K562 (cell line): ENCODE measurements around the gene RPL10A. TPM values are rescaled to one million over a fixed set of nuclear protein-coding genes. Genes with fewer than 3 reads are reported as not detected.

Experiments used
- CCAR2 ChIP-seq: fragments of 200-400 bp; formaldehyde crosslinking; IDR thresholded peaks from 2 replicates; pipeline ENCODE4 v1.6.1; 2017; ENCODE audit warnings: mild to moderate bottlenecking, low read depth, low read length
- CREB1 ChIP-seq, 2 experiments: sonication (generic) in 1 of 2; formaldehyde crosslinking in 1 of 2; IDR thresholded peaks; 2 replicates each; pipeline versions ENCODE4 v1.6.1 to v1.8.0; 2012 to 2022; ENCODE audit warnings: inconsistent platforms in 1 of 2, mild to moderate bottlenecking in 1 of 2, missing genetic modification reagents in 1 of 2, moderate library complexity in 1 of 2
- FOSL1 ChIP-seq: fragments of 200-800 bp; sonication (Bioruptor generic); conservative IDR thresholded peaks from 2 replicates; pipeline ENCODE4 v1.6.1; 2016; ENCODE audit warnings: missing genetic modification characterization, missing compliant biosample characterization
- NBN ChIP-seq: fragments of 450-650 bp; IDR thresholded peaks from 2 replicates; pipeline ENCODE4 v1.6.1; 2016; ENCODE audit warnings: low read depth, mild to moderate bottlenecking
- PHF20 ChIP-seq: fragments of 450-650 bp; IDR thresholded peaks from 2 replicates; pipeline ENCODE4 v1.6.1; 2018; ENCODE audit not compliant: partially characterized antibody
- RBM22 ChIP-seq: fragments of 200-400 bp; formaldehyde crosslinking; IDR thresholded peaks from 2 replicates; pipeline ENCODE4 v1.6.1; 2018; ENCODE audit warnings: low read length, low read depth; ENCODE audit not compliant: poor library complexity, severe bottlenecking
- XRCC5 ChIP-seq: fragments of 200-400 bp; formaldehyde crosslinking; IDR thresholded peaks from 2 replicates; pipeline ENCODE4 v1.6.1; 2017; ENCODE audit warnings: low read depth, mild to moderate bottlenecking, low read length
- ZFP91 ChIP-seq: sonication (generic); formaldehyde crosslinking; IDR thresholded peaks from 2 replicates; pipeline ENCODE4 v1.8.0; 2022; ENCODE audit warnings: mild to moderate bottlenecking, missing genetic modification reagents
- ZNF318 ChIP-seq, 2 experiments: fragments of 450-650 bp; IDR thresholded peaks; 2 replicates each; pipeline ENCODE4 v1.6.1; 2016; ENCODE audit warnings: mild to moderate bottlenecking in 2 of 2, borderline replicate concordance in 1 of 2, low read depth in 1 of 2, moderate library complexity in 1 of 2
- polyA plus RNA-seq, 8 experiments: library from polyadenylated mRNA; depleted of rRNA in 4 of 8; stranded (reverse) in 5 of 8; unstranded in 3 of 8; fragments of >200 nt; fragmentation: Nextera tagmentation in 2 of 8; fragmentation: Illumina TruSeq in 1 of 8; extraction: Ambion mirVana in 2 of 8; extraction: Trizol in 1 of 8; gene quantifications; 2 replicates each; pipeline versions ENCODE4 v1.2.1 to v1.2.3, GENCODE V29; 2011 to 2014; ENCODE audit warnings: inconsistent platforms in 1 of 8, missing spikeins in 1 of 8
- total RNA-seq, 7 experiments: library from RNA; depleted of rRNA in 6 of 7; stranded (reverse); fragments of >200 nt in 6 of 7; fragmentation: Illumina TruSeq in 2 of 7; extraction: Trizol in 2 of 7; gene quantifications; 2 replicates each; pipeline versions ENCODE4 v1.2.1 to v1.2.3, GENCODE V29; 2011 to 2021; ENCODE audit warnings: low replicate concordance in 1 of 7
- TF ChIP-seq, protein P1 (sequence below): sonication (generic); formaldehyde crosslinking; IDR thresholded peaks from 2 replicates; pipeline ENCODE4 v1.8.0; 2022; ENCODE audit warnings: mild to moderate bottlenecking, missing genetic modification reagents

The RPL10A gene
- total and polyA plus RNA-seq, 9 of the 15 experiments (the other 6 are each of a cell fraction or from before 2014, with no cell fraction given), result 1,589 to 3,237 (median 2,116) TPM

DNA sequence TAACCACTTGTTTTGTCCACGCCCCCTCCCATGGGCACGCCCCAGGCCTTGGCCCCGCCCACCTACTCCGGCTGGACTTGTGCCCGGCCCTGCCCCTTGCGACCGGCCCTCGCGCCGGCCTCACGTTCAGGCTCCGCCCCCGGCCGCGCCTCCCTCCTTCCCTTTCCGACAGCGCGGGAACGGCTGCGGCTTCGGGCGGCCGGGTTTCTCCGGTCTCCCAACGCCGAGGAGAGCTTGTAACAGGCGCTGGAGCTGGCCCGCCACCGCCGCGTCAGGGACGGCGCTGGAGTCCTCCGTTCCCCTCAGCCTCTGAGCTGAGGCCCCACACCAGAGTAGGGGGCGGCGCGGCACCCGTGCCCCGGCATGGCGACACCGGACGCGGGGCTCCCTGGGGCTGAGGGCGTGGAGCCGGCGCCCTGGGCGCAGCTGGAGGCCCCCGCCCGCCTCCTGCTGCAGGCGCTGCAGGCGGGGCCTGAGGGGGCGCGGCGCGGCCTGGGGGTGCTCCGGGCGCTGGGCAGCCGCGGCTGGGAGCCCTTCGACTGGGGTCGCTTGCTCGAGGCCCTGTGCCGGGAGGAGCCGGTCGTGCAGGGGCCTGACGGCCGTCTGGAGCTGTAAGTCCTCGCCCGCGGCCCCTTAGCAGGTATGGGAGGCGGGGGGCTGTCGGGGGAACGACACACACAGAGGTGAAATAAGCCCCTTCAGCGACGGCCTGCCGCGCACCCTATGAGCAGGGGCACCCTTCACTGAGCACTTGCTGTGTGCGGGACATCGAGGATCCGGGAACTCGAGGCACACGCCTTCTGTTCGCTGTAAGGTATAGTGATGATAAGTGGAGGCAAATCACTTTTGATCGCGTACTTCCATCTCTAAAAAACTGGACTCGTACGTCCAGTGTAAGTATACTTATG is 15.8 kb upstream of the RPL10A start, which contains the start of gene FANCE (continued):
- TF ChIP-seq ZNF318 (IDR thresholded peaks at IDR 0.05; ENCODE audit: borderline replicate concordance in 1 of 2, low read depth in 1 of 2) (no peak), NBN (0 out of 2 replicates have a peak, but pooled peaks have one; percentile 24), ZFP91 (peak; percentile 53; the same call in 1 of the 2 replicates), RBM22 (peak; percentile 67), XRCC5 (no peak), CREB1 (IDR thresholded peaks at IDR 0.05) (no peak), CREB1 (CRISPR knock-in tag; IDR thresholded peaks at IDR 0.05) (0 out of 2 replicates have a peak, but pooled peaks have one; percentile 45), CCAR2 (no peak), PHF20 (peak; percentile 56), FOSL1 (tag) (peak; percentile 49)
- TF ChIP-seq, protein P1, sequence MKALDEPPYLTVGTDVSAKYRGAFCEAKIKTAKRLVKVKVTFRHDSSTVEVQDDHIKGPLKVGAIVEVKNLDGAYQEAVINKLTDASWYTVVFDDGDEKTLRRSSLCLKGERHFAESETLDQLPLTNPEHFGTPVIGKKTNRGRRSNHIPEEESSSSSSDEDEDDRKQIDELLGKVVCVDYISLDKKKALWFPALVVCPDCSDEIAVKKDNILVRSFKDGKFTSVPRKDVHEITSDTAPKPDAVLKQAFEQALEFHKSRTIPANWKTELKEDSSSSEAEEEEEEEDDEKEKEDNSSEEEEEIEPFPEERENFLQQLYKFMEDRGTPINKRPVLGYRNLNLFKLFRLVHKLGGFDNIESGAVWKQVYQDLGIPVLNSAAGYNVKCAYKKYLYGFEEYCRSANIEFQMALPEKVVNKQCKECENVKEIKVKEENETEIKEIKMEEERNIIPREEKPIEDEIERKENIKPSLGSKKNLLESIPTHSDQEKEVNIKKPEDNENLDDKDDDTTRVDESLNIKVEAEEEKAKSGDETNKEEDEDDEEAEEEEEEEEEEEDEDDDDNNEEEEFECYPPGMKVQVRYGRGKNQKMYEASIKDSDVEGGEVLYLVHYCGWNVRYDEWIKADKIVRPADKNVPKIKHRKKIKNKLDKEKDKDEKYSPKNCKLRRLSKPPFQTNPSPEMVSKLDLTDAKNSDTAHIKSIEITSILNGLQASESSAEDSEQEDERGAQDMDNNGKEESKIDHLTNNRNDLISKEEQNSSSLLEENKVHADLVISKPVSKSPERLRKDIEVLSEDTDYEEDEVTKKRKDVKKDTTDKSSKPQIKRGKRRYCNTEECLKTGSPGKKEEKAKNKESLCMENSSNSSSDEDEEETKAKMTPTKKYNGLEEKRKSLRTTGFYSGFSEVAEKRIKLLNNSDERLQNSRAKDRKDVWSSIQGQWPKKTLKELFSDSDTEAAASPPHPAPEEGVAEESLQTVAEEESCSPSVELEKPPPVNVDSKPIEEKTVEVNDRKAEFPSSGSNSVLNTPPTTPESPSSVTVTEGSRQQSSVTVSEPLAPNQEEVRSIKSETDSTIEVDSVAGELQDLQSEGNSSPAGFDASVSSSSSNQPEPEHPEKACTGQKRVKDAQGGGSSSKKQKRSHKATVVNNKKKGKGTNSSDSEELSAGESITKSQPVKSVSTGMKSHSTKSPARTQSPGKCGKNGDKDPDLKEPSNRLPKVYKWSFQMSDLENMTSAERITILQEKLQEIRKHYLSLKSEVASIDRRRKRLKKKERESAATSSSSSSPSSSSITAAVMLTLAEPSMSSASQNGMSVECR, result peak; percentile 99
